Vagina (tissue), 2 donors: ENCODE data around the gene LRP3. TPM values are rescaled to one million over a fixed set of nuclear protein-coding genes. Genes with fewer than 3 reads are reported as not detected.

Source experiments
- DNase-seq, 2 donors: peaks; one replicate each; pipeline ENCODE4 v3.0.0-alpha.2; 2017; ENCODE audit errors: extremely low spot score in 2 of 2
- H3K27ac ChIP-seq: fragments of 200-600 bp; sonication (generic); one replicate; pipeline ENCODE4 v1.5.1; 2019
- H3K27me3 ChIP-seq: fragments of 200-600 bp; sonication (generic); one replicate; pipeline ENCODE4 v1.5.1; 2019
- H3K36me3 ChIP-seq, 2 donors: fragments of 200-600 bp; sonication (generic); one replicate each; pipeline ENCODE4 v1.5.1; 2017 to 2019
- H3K4me1 ChIP-seq: fragments of 200-600 bp; sonication (generic); one replicate; pipeline ENCODE4 v1.5.1; 2019
- H3K4me3 ChIP-seq, 2 donors: fragments of 200-600 bp; sonication (generic); 1 replicate in 1 of 2; 2 replicates in 1 of 2; pipeline ENCODE4 v1.5.1; 2016 to 2019
- H3K9me3 ChIP-seq: fragments of 200-600 bp; sonication (generic); one replicate; pipeline ENCODE4 v1.5.1; 2019
- CTCF ChIP-seq, 3 experiments: fragments of 450-650 bp in 2 of 3; fragments of 200-600 bp in 1 of 3; sonication (generic) in 1 of 3; IDR thresholded peaks; one replicate each; pipeline ENCODE4 v1.5.1; 2017 to 2019; ENCODE audit warnings: antibody characterized with exemption in 3 of 3, mild to moderate bottlenecking in 2 of 3, moderate library complexity in 2 of 3
- POLR2A ChIP-seq, 2 donors: fragments of 450-650 bp; IDR thresholded peaks; one replicate each; pipeline ENCODE4 v1.6.1; 2017; ENCODE audit warnings: antibody characterized with exemption in 2 of 2, mild to moderate bottlenecking in 2 of 2, moderate library complexity in 2 of 2
- POLR2AphosphoS5 ChIP-seq, 2 donors: sonication (generic); formaldehyde crosslinking; IDR thresholded peaks; one replicate each; pipeline ENCODE4 v1.9.0; 2017; ENCODE audit warnings: antibody characterized with exemption in 2 of 2, mild to moderate bottlenecking in 2 of 2, low read depth in 1 of 2; ENCODE audit not compliant: insufficient read depth in 1 of 2
- intact Hi-C: fragments of 100-400 bp; cut with DNase I; formaldehyde crosslinking; loops from one replicate; pipeline ENCODE4 v1.15.1; 2023
- total RNA-seq: library from RNA; depleted of rRNA; stranded (reverse); fragments of >200 nt; gene quantifications from one replicate; pipeline ENCODE4 v1.2.3, GENCODE V29; 2016

LRP3 gene
- total RNA-seq, 1 donor from 2014 or later: 20.6 TPM

DNA sequence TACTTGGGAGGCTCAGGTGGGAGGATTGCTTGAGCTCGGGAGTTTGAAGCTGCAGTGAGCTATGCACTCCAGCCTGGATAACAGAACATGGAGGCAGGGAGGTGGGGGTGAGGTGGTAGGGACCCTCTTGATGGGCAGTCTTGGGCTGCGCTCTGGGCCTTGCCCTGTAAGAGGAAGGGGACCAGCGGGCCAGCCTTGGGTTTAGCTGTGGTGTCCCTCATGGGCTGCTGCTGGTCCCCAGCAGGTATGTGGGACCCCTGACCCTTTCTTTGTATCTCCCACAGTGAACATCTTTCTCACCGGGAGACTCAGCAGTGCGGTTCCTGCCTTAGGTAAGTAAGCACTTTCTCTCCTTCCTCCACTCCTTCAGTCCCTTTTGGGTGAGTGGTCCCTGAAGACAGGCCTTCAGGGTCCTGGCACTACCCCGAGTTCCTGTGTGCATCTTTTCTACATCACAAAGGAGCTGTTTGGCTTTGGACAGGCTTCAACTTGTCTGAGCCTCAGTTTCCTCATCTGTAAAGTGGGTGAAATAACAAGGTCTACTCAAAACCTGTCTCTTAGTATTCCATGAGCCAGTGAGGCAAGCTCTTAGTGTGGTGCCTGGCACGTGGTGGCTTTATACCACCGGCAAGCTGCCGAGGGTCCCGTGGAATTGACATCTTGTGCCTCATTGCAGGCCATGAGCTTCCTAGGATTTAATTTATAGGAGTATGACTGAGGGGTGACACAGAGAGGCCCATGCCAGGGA is 2.5 kb downstream of the LRP3 start:
- no peak overlapping the region for H3K4me3 ChIP-seq
- no peak overlapping the region for H3K27ac ChIP-seq
- DNase-seq: no peak
- H3K27me3 ChIP-seq: no peaks in the 10 kb centered on the region
- intact Hi-C loops: loop anchor here (10.0 kb wide), 1 partner anchor 62 kb away; the partner anchor contains the start of gene WDR88
- peaks cover 15% of the 10 kb centered on the region for H3K4me1 ChIP-seq
- H3K36me3 ChIP-seq: peaks cover 0 to 4% of the 10 kb centered on the region in 2 donors
- H3K9me3 ChIP-seq: no peaks in the 10 kb centered on the region
- no peak for TF ChIP-seq CTCF (IDR thresholded peaks at IDR 0.05)
- TF ChIP-seq POLR2AphosphoS5 (IDR thresholded peaks at IDR 0.05; ENCODE audit: insufficient read depth in 1 of 2, low read depth in 1 of 2): no peak
- TF ChIP-seq POLR2A (IDR thresholded peaks at IDR 0.05): no peak

GRCh38 chr19:33197591-33198000 is 3.5 kb downstream of the LRP3 start:
- peaks cover 0 to 4% of the 10 kb centered on the region in 2 donors for H3K36me3 ChIP-seq
- intact Hi-C loops: loop anchor here (10.0 kb wide), 1 partner anchor 63 kb away; the partner anchor contains the start of gene WDR88
- H3K4me3 ChIP-seq: no peak overlapping the region
- H3K9me3 ChIP-seq: no peaks in the 10 kb centered on the region
- no peaks in the 10 kb centered on the region for H3K27me3 ChIP-seq
- H3K27ac ChIP-seq: no peak overlapping the region
- peaks cover 15% of the 10 kb centered on the region for H3K4me1 ChIP-seq
- DNase-seq: no peak
- TF ChIP-seq POLR2A (IDR thresholded peaks at IDR 0.05) (no peak), POLR2AphosphoS5 (IDR thresholded peaks at IDR 0.05; ENCODE audit: insufficient read depth in 1 of 2, low read depth in 1 of 2) (no peak), CTCF (IDR thresholded peaks at IDR 0.05) (no peak)

DNA sequence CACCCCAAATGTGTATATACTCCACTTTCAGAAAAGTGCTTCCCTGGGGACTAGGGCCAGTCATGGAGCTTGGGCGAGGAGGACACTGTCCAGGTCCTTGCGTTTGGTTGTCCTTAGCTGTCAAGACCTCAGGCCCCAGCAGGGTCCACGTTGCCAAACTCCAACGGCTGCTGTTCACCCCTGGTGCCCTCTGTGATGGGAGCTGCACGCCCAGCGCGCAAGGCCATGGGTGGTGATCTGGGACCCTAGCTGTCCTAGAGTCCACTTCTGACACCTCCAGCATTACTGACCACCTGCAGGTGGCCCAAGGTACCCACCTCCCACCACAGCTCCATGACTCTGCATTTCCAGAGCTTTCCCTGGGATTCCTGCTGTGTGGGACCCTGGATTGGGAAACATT is 4.0 kb downstream of the LRP3 start:
- H3K36me3 ChIP-seq: peaks cover 0 to 4% of the 10 kb centered on the region in 2 donors
- no peak overlapping the region for H3K4me3 ChIP-seq
- H3K27ac ChIP-seq: no peak overlapping the region
- peaks cover 15% of the 10 kb centered on the region for H3K4me1 ChIP-seq
- H3K9me3 ChIP-seq: no peaks in the 10 kb centered on the region
- intact Hi-C loops: loop anchor here (10.0 kb wide), 1 partner anchor 63 kb away; the partner anchor contains the start of gene WDR88
- DNase-seq: no peak
- no peaks in the 10 kb centered on the region for H3K27me3 ChIP-seq
- TF ChIP-seq POLR2A (IDR thresholded peaks at IDR 0.05) (no peak), POLR2AphosphoS5 (IDR thresholded peaks at IDR 0.05; ENCODE audit: insufficient read depth in 1 of 2, low read depth in 1 of 2) (no peak), CTCF (IDR thresholded peaks at IDR 0.05) (no peak)

DNA sequence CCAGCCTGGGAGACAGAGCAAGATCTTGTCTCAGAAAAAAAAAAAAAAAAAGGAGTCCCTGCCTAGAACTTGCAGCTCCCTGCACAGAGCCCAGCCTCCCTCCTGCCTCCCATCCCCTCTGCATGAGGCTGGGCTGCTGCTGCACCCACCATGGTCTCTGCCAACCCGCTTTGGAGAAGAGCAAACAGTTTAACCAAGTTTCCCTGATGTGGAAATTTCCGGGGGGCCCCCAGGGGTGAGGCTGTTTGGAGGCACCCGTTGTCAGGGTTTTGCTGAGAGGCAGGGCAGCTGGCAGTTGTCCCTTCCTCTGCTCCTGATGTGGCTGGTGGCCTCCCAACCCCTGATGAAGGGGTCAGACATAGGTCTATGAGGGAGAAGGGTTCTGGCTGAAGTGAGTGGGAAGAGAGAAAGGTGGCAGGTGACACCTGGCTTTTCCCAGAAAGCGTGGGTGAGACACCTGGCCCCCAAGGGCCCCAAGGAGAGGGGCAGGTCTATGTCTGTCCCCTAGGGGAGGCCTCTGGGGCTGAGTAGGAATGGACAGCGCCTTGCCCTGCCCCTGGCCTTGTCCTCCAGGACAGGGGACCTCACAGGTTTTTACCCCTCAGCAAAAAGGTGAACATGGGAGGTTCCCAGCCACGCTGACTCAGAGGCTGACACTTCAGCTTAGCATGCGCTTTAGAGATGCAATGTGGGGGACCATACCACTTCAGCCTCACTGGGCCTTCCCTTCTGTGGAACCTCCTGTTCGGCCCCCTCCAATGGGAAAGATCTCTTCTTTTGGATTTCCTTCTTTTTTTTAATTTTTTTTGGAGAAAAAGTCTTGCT is 5.5 kb downstream of the LRP3 start:
- H3K4me1 ChIP-seq: peaks cover 15% of the 10 kb centered on the region
- no peak overlapping the region for H3K27ac ChIP-seq
- intact Hi-C loops: loop anchor here (10.0 kb wide), 1 partner anchor 65 kb away; the partner anchor contains the start of gene WDR88
- DNase-seq: no peak
- H3K4me3 ChIP-seq: no peak overlapping the region
- no peaks in the 10 kb centered on the region for H3K9me3 ChIP-seq
- TF ChIP-seq CTCF (IDR thresholded peaks at IDR 0.05) (no peak), POLR2AphosphoS5 (IDR thresholded peaks at IDR 0.05; ENCODE audit: insufficient read depth in 1 of 2, low read depth in 1 of 2) (no peak), POLR2A (IDR thresholded peaks at IDR 0.05) (no peak)
- H3K27me3 ChIP-seq: no peaks in the 10 kb centered on the region
- peaks cover 0 to 4% of the 10 kb centered on the region in 2 donors for H3K36me3 ChIP-seq
